Ovary (tissue), 9 donors: ENCODE results near the gene PPP5C. TPM values are rescaled to one million over a fixed set of nuclear protein-coding genes. Genes with fewer than 3 reads are reported as not detected.
"Not testable (repeated sequence)": the region's sequence is repeated elsewhere in the genome, so short reads cannot be mapped to it uniquely, and the experiment has no call there.

Experiments
- DNase-seq, 5 donors: peaks; one replicate each; pipeline ENCODE4 v3.0.0-alpha.2; 2019 to 2020
- H3K27ac ChIP-seq, 2 donors: fragments of 200-600 bp; one replicate each; pipeline versions ENCODE4 v1.5.1 to v1.8.0; 2019 to 2022
- H3K27me3 ChIP-seq: fragments of 200-600 bp; one replicate; pipeline ENCODE4 v1.8.0; 2022
- H3K36me3 ChIP-seq: fragments of 200-600 bp; sonication (generic); one replicate; pipeline ENCODE4 v1.5.1; 2019
- H3K4me1 ChIP-seq: one replicate; pipeline ENCODE4 v1.8.1; 2013; ENCODE audit warnings: mild to moderate bottlenecking, moderate library complexity; ENCODE audit not compliant: insufficient read depth
- H3K4me3 ChIP-seq: fragments of 200-600 bp; sonication (generic); one replicate; pipeline ENCODE4 v1.5.1; 2017
- H3K9me3 ChIP-seq, 2 donors: fragments of 200-600 bp in 1 of 2; sonication (generic) in 1 of 2; one replicate each; pipeline versions ENCODE4 v1.5.1 to v1.8.1; 2013 to 2019; ENCODE audit warnings: mild to moderate bottlenecking in 1 of 2, moderate library complexity in 1 of 2
- EP300 ChIP-seq: sonication (generic); formaldehyde crosslinking; IDR thresholded peaks from one replicate; pipeline ENCODE4 v1.6.1; 2017; ENCODE audit warnings: antibody characterized with exemption
- POLR2A ChIP-seq: fragments of 450-650 bp; IDR thresholded peaks from one replicate; pipeline ENCODE4 v1.6.1; 2017; ENCODE audit warnings: antibody characterized with exemption, mild to moderate bottlenecking, moderate library complexity
- WGBS, 3 donors: extraction: QIAGEN DNeasy Blood & Tissue Kit in 1 of 3; methylation state at CpG; one replicate each; pipeline versions ENCODE4 v1.1.5 to v1.1.7; 2013 to 2017; 5-methylcytosine and 5-hydroxymethylcytosine counted together
- intact Hi-C, 4 donors: fragments of 100-400 bp; cut with DNase I; formaldehyde crosslinking; loops; one replicate each; pipeline versions ENCODE4 v1.11.0 to v1.15.1; 2022 to 2023
- polyA plus RNA-seq, 2 donors: library from polyadenylated mRNA; stranded (reverse); fragments of 200-250 nt in 1 of 2; fragments of 350-450 nt in 1 of 2; fragmentation: Illumina TruSeq in 1 of 2; extraction: RNeasy Lipid Tissue Mini Kit (QIAGEN cat#74804) in 1 of 2; gene quantifications; one replicate each; pipeline ENCODE4 v1.2.3, GENCODE V29; 2013 to 2014
- small RNA-seq: library from RNA; depleted of rRNA; stranded (forward); fragments of <200 nt; gene quantifications from one replicate; pipeline ENCODE3, GENCODE V24; 2016
- total RNA-seq, 7 donors: library from RNA; depleted of rRNA in 2 of 7; stranded (reverse); fragments of >200 nt in 2 of 7; fragmentation: NEBNext Ultra II Directional in 3 of 7; extraction: Animal tissue kit (Norgen Biotek cat#: 25700) in 3 of 7; gene quantifications; one replicate each; pipeline versions ENCODE4 v1.1.0 to v1.2.4, GENCODE V29; 2016 to 2023
- TF ChIP-seq, protein P1 (sequence below), 3 donors: fragments of 450-650 bp in 2 of 3; fragments of 200-600 bp in 1 of 3; IDR thresholded peaks; one replicate each; pipeline versions ENCODE4 v1.5.1 to v1.8.0; 2016 to 2022; ENCODE audit warnings: antibody characterized with exemption in 3 of 3, mild to moderate bottlenecking in 1 of 3
- donor health status: DM: no; HTN: no; CAD: no; lungs with moderate emphysema.
- donor health status: DM: no; HTN: no; CAD: no.
- donor health status: Bipolar disorder and iron deficiency.
- donor health status: DM: yes; HTN: yes; CAD: no.
- donor health status: DM: no; HTN: no; CAD: no.
- donor health status: DM: yes; HTN: yes; CAD: no.

Gene PPP5C
- total and polyA plus RNA-seq, 9 donors = 33.1 to 79.2 (median 45.3) TPM

GRCh38 chr19:46431824-46432223 is 84.9 kb downstream of the PPP5C start:
- TF ChIP-seq, protein P1, sequence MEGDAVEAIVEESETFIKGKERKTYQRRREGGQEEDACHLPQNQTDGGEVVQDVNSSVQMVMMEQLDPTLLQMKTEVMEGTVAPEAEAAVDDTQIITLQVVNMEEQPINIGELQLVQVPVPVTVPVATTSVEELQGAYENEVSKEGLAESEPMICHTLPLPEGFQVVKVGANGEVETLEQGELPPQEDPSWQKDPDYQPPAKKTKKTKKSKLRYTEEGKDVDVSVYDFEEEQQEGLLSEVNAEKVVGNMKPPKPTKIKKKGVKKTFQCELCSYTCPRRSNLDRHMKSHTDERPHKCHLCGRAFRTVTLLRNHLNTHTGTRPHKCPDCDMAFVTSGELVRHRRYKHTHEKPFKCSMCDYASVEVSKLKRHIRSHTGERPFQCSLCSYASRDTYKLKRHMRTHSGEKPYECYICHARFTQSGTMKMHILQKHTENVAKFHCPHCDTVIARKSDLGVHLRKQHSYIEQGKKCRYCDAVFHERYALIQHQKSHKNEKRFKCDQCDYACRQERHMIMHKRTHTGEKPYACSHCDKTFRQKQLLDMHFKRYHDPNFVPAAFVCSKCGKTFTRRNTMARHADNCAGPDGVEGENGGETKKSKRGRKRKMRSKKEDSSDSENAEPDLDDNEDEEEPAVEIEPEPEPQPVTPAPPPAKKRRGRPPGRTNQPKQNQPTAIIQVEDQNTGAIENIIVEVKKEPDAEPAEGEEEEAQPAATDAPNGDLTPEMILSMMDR (IDR thresholded peaks at IDR 0.05) = no peak
- TF ChIP-seq EP300 (no peak), POLR2A (no peak)
- Histone ChIP-seq H3K36me3 (no peaks in the 10 kb centered on the region), H3K27me3 (no peaks in the 10 kb centered on the region), H3K27ac (no peak overlapping the region), H3K4me1 (peaks cover 5% of the 10 kb centered on the region), H3K9me3 (no peaks in the 10 kb centered on the region), H3K4me3 (no peak overlapping the region)
- no peak for DNase-seq
- intact Hi-C loops = no loop called here
- WGBS, 3 donors = 61 to 66% (median 64%) methylated on average over 10 of the region's 10 CpGs

DNA sequence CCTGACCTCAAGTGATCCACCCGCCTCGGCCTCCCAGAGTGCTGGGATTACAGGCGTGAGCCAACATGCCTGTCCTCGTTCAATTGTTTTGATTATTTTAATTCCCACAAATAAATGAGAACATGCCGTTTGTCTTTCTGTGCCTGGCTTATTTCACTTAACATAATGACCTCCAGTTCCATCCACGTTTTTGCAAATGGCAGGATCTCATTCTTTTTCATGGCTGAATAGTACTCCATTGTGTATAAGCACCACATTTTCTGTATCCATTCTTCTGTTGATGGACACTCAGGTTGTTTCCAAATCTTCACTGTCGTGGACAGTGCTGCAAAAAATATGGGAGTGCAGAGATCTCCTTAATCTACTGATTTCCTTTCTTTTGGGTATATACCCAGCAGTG is 86.6 kb downstream of the PPP5C start:
- H3K36me3 ChIP-seq, H3K27ac ChIP-seq, H3K4me3 ChIP-seq, DNase-seq, H3K9me3 ChIP-seq, H3K27me3 ChIP-seq, intact Hi-C loops, H3K4me1 ChIP-seq: not testable (repeated sequence)
- 62 to 76% (median 63%) methylated on average over 7 of the region's 7 CpGs for WGBS, 3 donors

GRCh38 chr19:46435009-46435408 is 88.1 kb downstream of the PPP5C start:
- intact Hi-C loops = no loop called here
- Histone ChIP-seq H3K27ac (no peak overlapping the region), H3K27me3 (no peaks in the 10 kb centered on the region), H3K4me1 (no peaks in the 10 kb centered on the region), H3K4me3 (no peak overlapping the region), H3K9me3 (no peaks in the 10 kb centered on the region), H3K36me3 (no peaks in the 10 kb centered on the region)
- DNase-seq = no peak
- WGBS, 3 donors = 56 to 64% (median 59%) methylated on average over 6 of the region's 6 CpGs
- TF ChIP-seq EP300 = no peak
- TF ChIP-seq, protein P1 (IDR thresholded peaks at IDR 0.05) = no peak
- no peak for TF ChIP-seq POLR2A

DNA sequence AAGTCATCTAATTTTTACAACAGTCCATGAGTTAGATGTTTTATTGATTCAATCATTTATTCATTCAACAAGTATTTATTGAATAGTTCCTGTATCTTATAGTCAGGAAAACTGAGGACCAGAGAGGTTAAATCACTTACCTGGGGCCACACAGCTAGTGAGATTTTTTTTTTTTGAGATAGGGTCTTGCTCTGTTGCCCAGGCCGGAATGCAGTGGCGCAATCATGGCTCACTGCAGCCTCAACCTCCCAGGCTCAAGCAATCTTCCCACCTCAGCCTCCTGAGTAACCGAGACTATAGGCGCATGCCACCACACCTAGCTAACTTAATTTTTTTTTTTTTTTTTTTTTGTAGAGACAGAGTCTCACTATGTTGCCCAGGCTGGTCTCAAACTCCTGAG is 88.8 kb downstream of the PPP5C start:
- WGBS, 3 donors = 92 to 96% (median 94%) methylated on average over 4 of the region's 4 CpGs
- H3K4me1 ChIP-seq, DNase-seq, H3K4me3 ChIP-seq, H3K9me3 ChIP-seq, intact Hi-C loops, H3K27ac ChIP-seq, H3K36me3 ChIP-seq, H3K27me3 ChIP-seq: not testable (repeated sequence)

Small RNA genes lying within 50 kb of the gene (small RNA-seq; reads per million reads assigned to genes)
- gene RNU6-924P = not detected

Other genes starting within 250 kb of the PPP5C start
- not detected for gene IGFL3, start 222.4 kb upstream of the PPP5C start, total RNA-seq
- not detected for gene IGFL3, start 222.4 kb upstream of the PPP5C start, polyA plus RNA-seq
- under 1 TPM in 2 of 7 donors, not detected in 5; 0.23 to 0.27 TPM for gene IGFL2, start 198.8 kb upstream of the PPP5C start, total RNA-seq
- not detected for gene IGFL2, start 198.8 kb upstream of the PPP5C start, polyA plus RNA-seq
- not detected for gene IGFL1, start 117.3 kb upstream of the PPP5C start, total RNA-seq
- not detected for gene IGFL1, start 117.3 kb upstream of the PPP5C start, polyA plus RNA-seq
- gene HIF3A, start 50.0 kb upstream of the PPP5C start, total RNA-seq = 10 to 100 TPM; 27.0 to 82.2 (median 57.7) TPM
- gene HIF3A, start 50.0 kb upstream of the PPP5C start, polyA plus RNA-seq = 10 to 100 TPM; 10.8 to 37.9 TPM
- gene CCDC8, start 66.5 kb downstream of the PPP5C start, total RNA-seq = 10 to 100 TPM; 29.3 to 82.6 (median 67.9) TPM
- gene CCDC8, start 66.5 kb downstream of the PPP5C start, polyA plus RNA-seq = 10 to 100 TPM; 20.1 to 35.7 TPM
- gene PNMA8C, start 81.8 kb downstream of the PPP5C start, total RNA-seq = under 1 TPM in 6 of 7 donors, not detected in 1; 0.25 to 0.82 (median 0.39) TPM
- gene PNMA8C, start 81.8 kb downstream of the PPP5C start, polyA plus RNA-seq = under 1 TPM; 0.15 to 0.32 TPM
- gene PNMA8A, start 124.5 kb downstream of the PPP5C start, total RNA-seq = 10 to 100 TPM in 6 of 7 donors, 1 to 10 TPM in 1; 8.8 to 35.3 (median 32.8) TPM
- gene PNMA8A, start 124.5 kb downstream of the PPP5C start, polyA plus RNA-seq = 10 to 100 TPM in 1 of 2 donors, 1 to 10 TPM in 1; 9.9 to 13.2 TPM
- gene PNMA8B, start 148.8 kb downstream of the PPP5C start, total RNA-seq = 10 to 100 TPM in 1 of 7 donors, 1 to 10 TPM in 6; 2.8 to 10.6 (median 6.2) TPM
- gene PNMA8B, start 148.8 kb downstream of the PPP5C start, polyA plus RNA-seq = 1 to 10 TPM in 1 of 2 donors, under 1 TPM in 1; 0.97 to 5.2 TPM